Measurements from ENCODE around the gene NPLOC4. TPM values are rescaled to one million over a fixed set of nuclear protein-coding genes. Genes with fewer than 3 reads are reported as not detected.

NPLOC4 gene
- total RNA-seq, 3 donors from 2014 or later = 56.0 to 69.0 (median 57.8) TPM

GRCh38 chr17:81514739-81515529 lies 122.0 kb downstream of the NPLOC4 start:
- no peaks in the 10 kb centered on the region for H3K9me3 ChIP-seq
- peaks cover 10 to 14% of the 10 kb centered on the region in 2 donors for H3K4me1 ChIP-seq
- intact Hi-C loops (cut with DNase I; ENCODE audit: low total_unique reads) = no loop called here
- H3K4me3 ChIP-seq = peak overlapping the region; percentile 79 to 98 (median 92)
- no peaks in the 10 kb centered on the region for H3K36me3 ChIP-seq
- peak; percentile 76 to 83 for DNase-seq (ENCODE audit: low spot score in 2 of 2)
- TF ChIP-seq CTCF (IDR thresholded peaks at IDR 0.05) (no peak), POLR2A (IDR thresholded peaks at IDR 0.05) (no peak), POLR2AphosphoS5 (IDR thresholded peaks at IDR 0.05) (peak in 1 of 3 donors; percentile 49)
- H3K27me3 ChIP-seq = no peaks in the 10 kb centered on the region
- peak overlapping the region; percentile 98 to 99 for H3K27ac ChIP-seq

GRCh38 chr17:81514489-81514738 lies 122.5 kb downstream of the NPLOC4 start:
- intact Hi-C loops (cut with DNase I; ENCODE audit: low total_unique reads) = no loop called here
- H3K27me3 ChIP-seq = no peaks in the 10 kb centered on the region
- H3K36me3 ChIP-seq = no peaks in the 10 kb centered on the region
- no peak for DNase-seq (ENCODE audit: low spot score in 2 of 2)
- peak in 1 of 3 donors; percentile 53 for TF ChIP-seq POLR2AphosphoS5 (IDR thresholded peaks at IDR 0.05)
- no peak for TF ChIP-seq POLR2A (IDR thresholded peaks at IDR 0.05)
- peak overlapping the region; percentile 98 to 99 for H3K27ac ChIP-seq
- H3K4me3 ChIP-seq = peak overlapping the region; percentile 79 to 98 (median 92)
- no peaks in the 10 kb centered on the region for H3K9me3 ChIP-seq
- peaks cover 6 to 9% of the 10 kb centered on the region in 2 donors for H3K4me1 ChIP-seq

GRCh38 chr17:81513753-81514488 lies 123.0 kb downstream of the NPLOC4 start:
- TF ChIP-seq POLR2AphosphoS5 (IDR thresholded peaks at IDR 0.05) (peak in 1 of 3 donors; percentile 48), CTCF (IDR thresholded peaks at IDR 0.05) (no peak), POLR2A (IDR thresholded peaks at IDR 0.05) (peak; percentile 19)
- Histone ChIP-seq H3K36me3 (no peaks in the 10 kb centered on the region), H3K4me3 (peak overlapping the region; percentile 79 to 98 (median 92)), H3K27me3 (no peaks in the 10 kb centered on the region), H3K27ac (peak overlapping the region; percentile 98 to 99), H3K4me1 (peaks cover 2 to 8% of the 10 kb centered on the region in 2 donors), H3K9me3 (no peaks in the 10 kb centered on the region)
- intact Hi-C loops (cut with DNase I; ENCODE audit: low total_unique reads) = no loop called here
- peak; percentile 72 to 75 for DNase-seq (ENCODE audit: low spot score in 2 of 2)

GRCh38 chr17:81513372-81513752 lies 123.5 kb downstream of the NPLOC4 start:
- DNase-seq (ENCODE audit: low spot score in 2 of 2) = peak; percentile 73 to 80
- Histone ChIP-seq H3K4me1 (peaks cover 0 to 8% of the 10 kb centered on the region in 2 donors), H3K4me3 (peak overlapping the region; percentile 79 to 98 (median 92)), H3K27ac (peak overlapping the region; percentile 98 to 99), H3K36me3 (no peaks in the 10 kb centered on the region), H3K27me3 (no peaks in the 10 kb centered on the region), H3K9me3 (no peaks in the 10 kb centered on the region)
- intact Hi-C loops (cut with DNase I; ENCODE audit: low total_unique reads) = no loop called here
- TF ChIP-seq POLR2A (IDR thresholded peaks at IDR 0.05) = no peak
- peak in 1 of 3 donors; percentile 11 for TF ChIP-seq CTCF (IDR thresholded peaks at IDR 0.05)
- TF ChIP-seq POLR2AphosphoS5 (IDR thresholded peaks at IDR 0.05) = peak in 1 of 3 donors; percentile 26

- peak; percentile 93 to 94 for DNase-seq (ENCODE audit: low spot score in 2 of 2)
- peaks cover 0 to 5% of the 10 kb centered on the region in 2 donors for H3K4me1 ChIP-seq
- H3K36me3 ChIP-seq = no peaks in the 10 kb centered on the region
- intact Hi-C loops (cut with DNase I; ENCODE audit: low total_unique reads) = no loop called here
- no peaks in the 10 kb centered on the region for H3K27me3 ChIP-seq
- peak within 1 kb of the TSS; percentile 79 to 98 (median 92) for H3K4me3 ChIP-seq
- TF ChIP-seq CTCF (IDR thresholded peaks at IDR 0.05) (no peak), POLR2AphosphoS5 (IDR thresholded peaks at IDR 0.05) (peak; percentile 97 to 99 (median 98)), POLR2A (IDR thresholded peaks at IDR 0.05) (peak; percentile 93)
- no peaks in the 10 kb centered on the region for H3K9me3 ChIP-seq
- peak within 1 kb of the TSS; percentile 98 to 99 for H3K27ac ChIP-seq
Measured at GRCh38 chr17:81512562-81513371, 124.1 kb downstream of the NPLOC4 start, which contains the start of gene ACTG1. ACTG1 (minus strand) TSS chr17:81512799; CDS start chr17:81512354, 445 bp downstream.
